SK-N-SH (cell line): Measurements from ENCODE around the gene DMD.

Source experiments
- CTCF ChIP-seq: fragments of 200-600 bp; sonication (generic); IDR thresholded peaks from 2 replicates; pipeline ENCODE4 v1.6.1; 2017; ENCODE audit warnings: antibody characterized with exemption, mild to moderate bottlenecking, moderate library complexity
- POLR2AphosphoS5 ChIP-seq: IDR thresholded peaks from 2 replicates; pipeline ENCODE4 v1.6.1; 2012; ENCODE audit warnings: low read depth, low read length
- TAF1 ChIP-seq: IDR thresholded peaks from 2 replicates; pipeline ENCODE4 v1.6.1; 2012; ENCODE audit warnings: low read depth, mild to moderate bottlenecking, low read length, moderate library complexity, borderline replicate concordance
- TF ChIP-seq, protein P1 (sequence below): fragments of 150-350 bp; IDR thresholded peaks from 2 replicates; pipeline ENCODE4 v1.6.1; 2017; ENCODE audit warnings: antibody characterized with exemption, low read length, low read depth, borderline replicate concordance

- TF ChIP-seq, protein P1, sequence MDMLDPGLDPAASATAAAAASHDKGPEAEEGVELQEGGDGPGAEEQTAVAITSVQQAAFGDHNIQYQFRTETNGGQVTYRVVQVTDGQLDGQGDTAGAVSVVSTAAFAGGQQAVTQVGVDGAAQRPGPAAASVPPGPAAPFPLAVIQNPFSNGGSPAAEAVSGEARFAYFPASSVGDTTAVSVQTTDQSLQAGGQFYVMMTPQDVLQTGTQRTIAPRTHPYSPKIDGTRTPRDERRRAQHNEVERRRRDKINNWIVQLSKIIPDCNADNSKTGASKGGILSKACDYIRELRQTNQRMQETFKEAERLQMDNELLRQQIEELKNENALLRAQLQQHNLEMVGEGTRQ: no peak
- TF ChIP-seq CTCF: no peak
- no peak for TF ChIP-seq TAF1
- TF ChIP-seq POLR2AphosphoS5: no peak
Measured at GRCh38 chrX:33188881-33189280, 22.5 kb downstream of the DMD start.
